Thyroid gland (tissue), 4 donors: Measurements from ENCODE around the gene SLC50A1.

Source experiments
- CTCF ChIP-seq, 6 experiments: fragments of 200-600 bp in 3 of 6; fragments of 450-650 bp in 3 of 6; sonication (generic) in 3 of 6; IDR thresholded peaks; one replicate each; pipeline ENCODE4 v1.5.1; 2016 to 2019; ENCODE audit warnings: antibody characterized with exemption in 6 of 6, mild to moderate bottlenecking in 2 of 6, inconsistent platforms in 1 of 6, moderate library complexity in 1 of 6
- POLR2A ChIP-seq, 2 donors: fragments of 450-650 bp; IDR thresholded peaks; one replicate each; pipeline ENCODE4 v1.6.1; 2017; ENCODE audit warnings: antibody characterized with exemption in 2 of 2, mild to moderate bottlenecking in 2 of 2, moderate library complexity in 1 of 2

GRCh38 chr1:155174324-155175280, 39.0 kb downstream of the SLC50A1 start:
- no peak for TF ChIP-seq CTCF (IDR thresholded peaks at IDR 0.05)
- TF ChIP-seq POLR2A (IDR thresholded peaks at IDR 0.05): no peak
